Activated CD4-positive, alpha-beta T cell treated with anti-CD3 and anti-CD28 coated beads for 4 hours (primary cell): ENCODE results near the gene IPO9.
"Not testable (repeated sequence)": the region's sequence is repeated elsewhere in the genome, so short reads cannot be mapped to it uniquely, and the experiment has no call there.

Source experiments
- DNase-seq, 2 donors: peaks; one replicate each; pipeline ENCODE4 v3.0.0-alpha.2; 2020

Gene IPO9

GRCh38 chr1:201810466-201811216 lies 18.3 kb upstream of the IPO9 start:
- no peak for DNase-seq

DNA sequence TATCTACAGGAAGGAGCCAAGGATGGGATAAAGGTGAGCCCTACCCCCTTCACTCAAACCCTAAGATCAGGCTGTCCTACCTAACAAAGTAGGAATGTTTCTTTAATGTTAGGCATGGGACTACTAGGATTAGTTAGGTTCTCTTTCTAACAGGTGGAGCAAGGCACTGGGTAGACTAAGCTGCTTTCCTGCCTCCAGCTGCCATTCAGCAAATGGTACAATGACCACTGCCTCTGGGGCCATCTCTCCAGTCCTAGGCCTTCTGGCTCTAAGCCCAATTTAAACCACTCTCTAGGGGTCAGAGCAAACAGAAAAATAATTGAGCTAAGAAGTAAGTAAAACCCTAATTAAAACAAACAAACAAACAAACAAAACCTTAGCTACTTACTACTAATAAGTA lies 15.7 kb upstream of the IPO9 start:
- DNase-seq = no peak

DNA sequence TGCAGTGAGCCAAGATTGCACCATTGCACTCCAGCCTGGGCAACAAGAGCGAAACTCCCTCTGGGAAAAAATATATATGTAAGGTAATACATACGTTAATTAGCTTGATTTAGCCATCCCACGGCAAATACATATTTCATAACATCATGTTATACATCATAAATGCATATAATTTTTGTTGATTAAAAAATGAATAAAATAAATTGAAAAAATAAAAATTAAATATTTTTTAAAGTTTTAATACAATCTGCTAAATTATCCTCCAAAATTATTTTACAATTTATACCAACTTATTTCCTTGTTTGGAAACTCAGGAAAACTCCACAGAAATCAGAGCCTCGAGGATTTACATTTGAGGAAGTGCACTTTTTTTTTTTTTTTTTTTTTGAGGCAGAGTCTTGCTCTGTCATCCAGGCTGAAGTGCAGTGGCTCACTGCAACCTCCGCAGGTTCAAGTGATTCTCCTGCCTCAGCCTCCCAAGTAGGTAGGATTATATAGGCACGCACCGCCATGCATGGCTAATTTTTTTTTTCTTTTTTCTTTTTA lies 12.6 kb upstream of the IPO9 start:
- no peak for DNase-seq

- no peak for DNase-seq
Observed at GRCh38 chr1:201818971-201819750, 9.8 kb upstream of the IPO9 start.

DNA sequence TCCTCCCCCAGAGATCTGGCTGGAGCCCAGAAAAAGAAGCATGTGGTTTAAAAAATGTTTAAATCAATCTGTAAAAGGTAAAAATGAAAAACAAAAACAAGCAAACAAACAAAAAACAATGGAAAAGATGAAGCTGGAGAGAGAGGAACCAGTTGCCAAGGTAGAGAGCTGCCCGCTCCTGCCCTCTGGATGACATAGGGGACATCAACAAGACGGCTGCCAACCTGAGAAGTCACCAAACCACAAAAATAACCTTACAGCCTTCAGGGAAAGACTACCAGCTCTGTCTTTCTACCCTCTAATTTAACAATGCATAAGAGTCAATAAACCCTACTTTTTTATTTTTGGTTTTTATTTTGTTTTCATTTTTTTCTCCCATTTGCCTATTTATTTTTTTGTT lies 8.5 kb upstream of the IPO9 start:
- no peak for DNase-seq

DNA sequence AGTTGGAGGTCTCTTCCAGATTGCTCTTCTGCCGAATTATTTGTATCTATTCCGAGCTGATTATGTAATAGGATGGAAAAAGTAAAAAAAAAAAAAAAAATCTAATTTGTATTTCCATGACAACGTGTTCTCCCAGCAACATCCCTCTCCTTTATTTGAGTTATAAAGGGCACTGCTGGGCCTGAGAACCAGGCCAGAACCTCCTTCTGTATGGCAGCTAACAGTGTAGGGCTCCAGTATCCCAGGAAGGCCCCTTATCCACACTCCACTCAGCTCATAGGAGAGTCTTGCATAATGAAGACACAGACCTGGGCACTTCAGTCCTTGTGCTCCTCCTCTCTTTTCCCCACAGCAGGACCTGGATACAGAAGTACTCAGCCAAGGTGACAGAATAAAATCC lies 3.7 kb upstream of the IPO9 start:
- no peak for DNase-seq

DNA sequence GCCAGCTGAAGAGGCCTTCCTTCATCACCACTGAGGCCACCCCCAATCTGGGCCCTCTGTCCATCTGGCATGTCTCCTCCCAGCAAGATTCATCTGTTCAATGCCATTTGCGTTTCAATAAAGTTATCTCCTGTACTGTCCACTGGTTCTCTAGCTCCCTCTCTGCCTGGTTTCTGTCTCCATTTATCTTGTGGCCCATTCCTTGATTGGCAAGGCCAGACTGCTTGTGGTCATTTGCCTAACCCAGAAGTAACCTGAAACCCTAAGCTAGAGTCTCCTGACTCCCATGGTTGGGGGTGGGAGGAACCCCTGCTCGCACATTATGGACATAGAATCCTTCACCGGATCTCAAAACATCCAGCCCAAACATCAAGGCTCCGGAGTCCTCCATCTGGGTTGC lies 2.1 kb upstream of the IPO9 start:
- no peak for DNase-seq

DNA sequence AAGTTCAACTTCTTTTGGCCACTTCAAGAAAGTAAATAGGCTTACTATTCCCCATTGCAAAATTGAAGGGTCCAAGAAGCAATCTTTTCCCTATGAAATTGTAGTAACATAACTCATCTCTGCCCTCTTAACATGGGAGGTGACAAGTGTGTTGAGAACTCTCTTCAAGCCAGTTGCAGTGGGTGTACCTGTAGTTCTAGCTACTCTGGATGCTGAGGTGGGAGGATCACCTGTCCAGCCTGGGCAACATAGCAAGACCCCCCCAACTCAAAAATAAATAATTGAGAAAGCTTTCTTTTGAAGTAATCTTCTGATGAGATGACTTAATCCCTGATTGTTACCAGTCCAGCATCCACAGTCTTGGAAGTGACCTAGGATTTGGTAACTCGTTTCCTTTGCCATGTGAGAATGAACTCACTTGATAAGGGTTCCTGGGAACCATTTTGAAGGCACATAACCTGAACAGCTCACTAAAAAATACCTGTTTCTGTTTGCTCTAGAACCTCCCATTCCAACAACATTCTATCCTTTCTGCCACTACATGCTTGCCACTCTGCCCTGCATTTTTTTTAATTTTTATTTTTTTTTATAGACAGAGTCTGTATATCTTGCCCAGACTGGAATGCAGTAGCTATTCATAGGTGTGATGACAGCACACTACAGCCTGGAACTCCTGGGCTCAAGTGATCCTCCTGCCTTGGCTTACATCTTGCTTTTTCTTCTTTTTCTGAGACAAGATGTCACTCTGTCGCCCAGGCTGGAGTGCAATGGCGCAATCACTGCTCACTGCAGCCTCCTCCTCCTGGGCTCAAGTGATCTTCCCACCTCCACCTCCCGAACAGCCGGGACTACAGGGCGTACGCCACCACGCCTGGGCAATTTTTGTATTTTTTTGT lies 1.4 kb upstream of the IPO9 start:
- no peak for DNase-seq

GRCh38 chr1:201828217-201828819 lies 639 bp upstream of the IPO9 start:
- no peak for DNase-seq

- no peak for DNase-seq
Observed at GRCh38 chr1:201831371-201831770, 2.4 kb downstream of the IPO9 start.

- DNase-seq = no peak
Observed at GRCh38 chr1:201834621-201835020, 5.7 kb downstream of the IPO9 start.

GRCh38 chr1:201838381-201838780 lies 9.4 kb downstream of the IPO9 start:
- DNase-seq = no peak

DNA sequence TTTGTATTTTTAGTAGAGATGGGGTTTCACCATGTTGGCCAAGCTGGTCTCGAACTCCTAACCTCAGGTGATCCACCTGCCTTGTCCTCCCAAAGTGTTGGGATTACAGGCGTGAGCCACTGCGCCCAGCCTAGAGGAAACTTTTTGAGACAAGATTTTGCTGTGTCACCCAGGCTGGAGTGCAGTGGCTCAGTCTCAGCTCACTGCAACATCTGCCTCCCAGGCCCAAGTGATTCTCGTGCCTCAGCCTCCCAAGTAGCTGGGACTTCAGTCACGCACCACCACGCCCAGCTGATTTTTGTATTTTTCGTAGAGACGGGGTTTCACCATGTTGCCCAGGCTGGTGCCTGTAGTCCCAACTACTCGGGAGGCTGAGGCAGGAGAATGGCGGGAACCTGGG lies 10.1 kb downstream of the IPO9 start:
- DNase-seq = not testable (repeated sequence)

GRCh38 chr1:201840055-201840454 lies 11.1 kb downstream of the IPO9 start:
- DNase-seq = no peak

GRCh38 chr1:201840490-201840889 lies 11.5 kb downstream of the IPO9 start:
- no peak for DNase-seq

- no peak for DNase-seq
Observed at GRCh38 chr1:201841265-201841912, 12.4 kb downstream of the IPO9 start.

DNA sequence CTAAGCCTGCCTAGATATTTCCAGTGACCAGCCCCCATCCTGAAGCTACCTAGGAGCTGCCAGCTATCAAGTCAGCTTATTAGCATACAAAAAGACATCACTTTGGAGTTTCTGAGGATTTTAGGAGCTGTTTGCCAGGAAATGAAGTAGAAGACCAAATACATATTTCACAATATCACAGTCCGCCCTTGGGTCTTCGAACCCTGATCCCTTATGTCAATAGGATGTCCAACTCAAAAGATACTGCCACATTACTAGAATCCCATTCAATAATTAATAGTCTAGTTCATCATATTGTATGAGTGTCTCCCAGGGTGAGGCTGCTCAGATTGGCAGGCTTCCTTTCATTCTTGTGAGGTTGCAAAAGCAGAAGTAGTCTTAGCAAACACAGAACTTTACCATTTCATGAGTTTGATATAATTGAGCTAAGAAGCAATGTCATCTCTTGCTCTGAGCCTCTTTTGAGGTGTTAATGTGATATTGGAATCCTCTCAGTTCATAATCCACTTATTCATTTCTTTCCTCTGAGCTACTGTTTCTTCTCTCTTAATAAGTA lies 13.6 kb downstream of the IPO9 start:
- no peak for DNase-seq

DNA sequence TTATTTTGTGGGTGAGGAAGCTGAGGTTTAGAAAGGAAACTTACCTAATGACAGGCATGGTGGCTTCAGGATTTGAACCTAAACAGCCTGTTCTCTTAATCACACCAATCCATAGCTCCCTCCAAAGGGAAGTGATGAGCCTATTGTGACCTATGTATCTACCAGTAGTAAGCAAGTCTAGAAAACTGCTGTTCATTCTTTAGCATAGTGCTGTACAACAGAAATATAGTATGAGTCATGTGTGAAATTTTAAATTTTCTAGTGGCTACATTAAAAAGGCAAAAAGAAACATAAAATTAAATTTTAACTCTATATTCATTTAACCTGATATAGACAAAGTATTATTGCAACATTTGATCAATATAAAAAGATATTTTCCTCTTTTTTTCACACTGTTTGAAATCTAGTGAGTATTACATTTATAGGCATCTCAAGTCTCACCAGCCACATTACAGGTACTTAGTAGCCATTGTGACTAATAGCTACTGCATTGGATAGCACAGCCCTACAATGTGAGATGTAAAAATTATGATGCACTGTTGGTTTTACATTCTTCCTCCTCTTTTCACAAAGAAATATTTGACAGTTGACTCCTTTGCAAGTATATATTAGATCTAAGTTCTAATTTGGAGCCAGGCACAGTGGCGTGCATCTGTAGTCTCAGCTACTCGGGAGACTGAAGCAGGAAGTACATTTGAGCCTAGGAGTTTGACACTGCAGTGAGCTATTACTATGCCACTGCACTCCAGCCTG lies 16.6 kb downstream of the IPO9 start:
- DNase-seq = no peak

- DNase-seq = no peak
Observed at GRCh38 chr1:201847150-201847549, 18.2 kb downstream of the IPO9 start.

GRCh38 chr1:201848230-201848629 lies 19.3 kb downstream of the IPO9 start:
- DNase-seq = no peak
